Islet precursor cell (in vitro differentiated cells): Measurements from ENCODE around the gene FOXO3.

Experiments used
- DNase-seq: peaks from one replicate; pipeline ENCODE4 v3.0.0-alpha.2; 2018

FOXO3 gene

GRCh38 chr6:108689272-108690161 lies 128.8 kb downstream of the FOXO3 start:
- DNase-seq, result peak; percentile 76

- peak; percentile 45 for DNase-seq
Measured at GRCh38 chr6:108690326-108691049, 129.8 kb downstream of the FOXO3 start.

GRCh38 chr6:108693430-108694154 lies 132.9 kb downstream of the FOXO3 start:
- peak; percentile 22 for DNase-seq

GRCh38 chr6:108694816-108695215 lies 134.1 kb downstream of the FOXO3 start:
- DNase-seq, result peak; percentile 49

- DNase-seq, result peak; percentile 23
Measured at GRCh38 chr6:108697561-108698161, 136.9 kb downstream of the FOXO3 start.

- DNase-seq, result no peak
Measured at GRCh38 chr6:108698593-108699289, 138.0 kb downstream of the FOXO3 start.

GRCh38 chr6:108699290-108700041 lies 138.7 kb downstream of the FOXO3 start:
- DNase-seq, result no peak

GRCh38 chr6:108702106-108702851 lies 141.6 kb downstream of the FOXO3 start:
- DNase-seq, result no peak

- no peak for DNase-seq
Measured at GRCh38 chr6:108706649-108707048, 145.9 kb downstream of the FOXO3 start.

- no peak for DNase-seq
Measured at GRCh38 chr6:108707328-108707976, 146.7 kb downstream of the FOXO3 start.

- no peak for DNase-seq
Measured at GRCh38 chr6:108710030-108710429, 149.3 kb downstream of the FOXO3 start.

GRCh38 chr6:108710551-108710950 lies 149.8 kb downstream of the FOXO3 start:
- no peak for DNase-seq

GRCh38 chr6:108711071-108711470 lies 150.4 kb downstream of the FOXO3 start:
- peak; percentile 83 for DNase-seq

GRCh38 chr6:108711826-108712225 lies 151.1 kb downstream of the FOXO3 start:
- DNase-seq, result peak; percentile 81

GRCh38 chr6:108712946-108713345 lies 152.2 kb downstream of the FOXO3 start:
- DNase-seq, result peak; percentile 84

- DNase-seq, result peak; percentile 60
Measured at GRCh38 chr6:108714101-108714765, 153.5 kb downstream of the FOXO3 start.

- DNase-seq, result peak; percentile 52
Measured at GRCh38 chr6:108714766-108715414, 154.2 kb downstream of the FOXO3 start.

- DNase-seq, result peak; percentile 68
Measured at GRCh38 chr6:108715832-108716231, 155.1 kb downstream of the FOXO3 start.
